ENCODE measurements around the gene DCLRE1A.
"Not testable (repeated sequence)": the region's sequence is repeated elsewhere in the genome, so short reads cannot be mapped to it uniquely, and the experiment has no call there.

DCLRE1A gene

DNA sequence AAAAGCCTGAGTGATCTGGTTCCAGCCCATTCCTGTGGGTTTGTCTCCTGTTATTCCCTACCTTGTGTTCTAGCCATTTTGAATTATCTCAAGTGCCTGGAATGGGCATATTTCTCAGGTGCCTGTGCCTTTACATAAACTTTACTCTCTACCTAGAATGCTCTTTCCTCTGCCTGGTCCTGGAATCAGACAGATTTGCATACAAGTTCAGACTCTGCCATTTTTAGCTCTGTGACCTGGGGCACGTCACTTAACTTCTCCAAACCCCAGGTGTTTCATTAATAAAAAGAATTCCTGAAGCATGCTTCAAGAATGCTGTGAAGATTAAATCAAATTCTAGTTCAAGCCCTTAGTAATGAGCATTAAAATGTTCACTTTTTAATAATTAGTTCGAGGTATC, 7.8 kb downstream of the DCLRE1A start:
- TF ChIP-seq, protein P1, sequence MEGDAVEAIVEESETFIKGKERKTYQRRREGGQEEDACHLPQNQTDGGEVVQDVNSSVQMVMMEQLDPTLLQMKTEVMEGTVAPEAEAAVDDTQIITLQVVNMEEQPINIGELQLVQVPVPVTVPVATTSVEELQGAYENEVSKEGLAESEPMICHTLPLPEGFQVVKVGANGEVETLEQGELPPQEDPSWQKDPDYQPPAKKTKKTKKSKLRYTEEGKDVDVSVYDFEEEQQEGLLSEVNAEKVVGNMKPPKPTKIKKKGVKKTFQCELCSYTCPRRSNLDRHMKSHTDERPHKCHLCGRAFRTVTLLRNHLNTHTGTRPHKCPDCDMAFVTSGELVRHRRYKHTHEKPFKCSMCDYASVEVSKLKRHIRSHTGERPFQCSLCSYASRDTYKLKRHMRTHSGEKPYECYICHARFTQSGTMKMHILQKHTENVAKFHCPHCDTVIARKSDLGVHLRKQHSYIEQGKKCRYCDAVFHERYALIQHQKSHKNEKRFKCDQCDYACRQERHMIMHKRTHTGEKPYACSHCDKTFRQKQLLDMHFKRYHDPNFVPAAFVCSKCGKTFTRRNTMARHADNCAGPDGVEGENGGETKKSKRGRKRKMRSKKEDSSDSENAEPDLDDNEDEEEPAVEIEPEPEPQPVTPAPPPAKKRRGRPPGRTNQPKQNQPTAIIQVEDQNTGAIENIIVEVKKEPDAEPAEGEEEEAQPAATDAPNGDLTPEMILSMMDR (IDR thresholded peaks at IDR 0.05; ENCODE audit: low read depth, low read length), result no peak

DNA sequence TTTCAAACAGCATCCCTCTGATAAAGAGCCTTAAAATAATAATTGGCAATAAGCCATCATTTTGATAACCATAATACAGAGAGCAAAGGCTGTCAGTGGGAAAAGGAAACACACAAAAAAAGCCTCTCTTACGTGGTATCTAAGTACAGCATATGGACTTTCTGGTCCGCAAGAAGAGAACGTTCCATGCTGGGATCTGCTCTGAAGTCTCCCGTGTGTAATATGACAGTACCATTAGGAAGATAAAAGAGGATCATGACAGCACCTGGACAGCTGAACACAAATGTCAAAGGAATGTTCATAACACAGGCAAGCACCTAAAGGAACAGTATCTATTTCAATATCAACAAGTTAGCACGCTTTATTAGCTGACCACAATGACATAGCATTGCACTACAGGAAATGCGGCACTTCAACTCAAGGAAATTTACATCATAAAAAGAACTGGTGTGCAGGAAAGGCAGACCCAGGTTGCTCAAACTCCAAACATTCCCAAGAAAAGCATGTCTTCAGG, 9.9 kb downstream of the DCLRE1A start:
- no peak for DNase-seq (ENCODE audit: extremely low read depth, low read depth)
- TF ChIP-seq, protein P1 (IDR thresholded peaks at IDR 0.05; ENCODE audit: low read depth, low read length), result no peak

More for the DNA sequence above, 7.8 kb downstream of the DCLRE1A start:
- DNase-seq (ENCODE audit: extremely low read depth, low read depth), result no peak

DNA sequence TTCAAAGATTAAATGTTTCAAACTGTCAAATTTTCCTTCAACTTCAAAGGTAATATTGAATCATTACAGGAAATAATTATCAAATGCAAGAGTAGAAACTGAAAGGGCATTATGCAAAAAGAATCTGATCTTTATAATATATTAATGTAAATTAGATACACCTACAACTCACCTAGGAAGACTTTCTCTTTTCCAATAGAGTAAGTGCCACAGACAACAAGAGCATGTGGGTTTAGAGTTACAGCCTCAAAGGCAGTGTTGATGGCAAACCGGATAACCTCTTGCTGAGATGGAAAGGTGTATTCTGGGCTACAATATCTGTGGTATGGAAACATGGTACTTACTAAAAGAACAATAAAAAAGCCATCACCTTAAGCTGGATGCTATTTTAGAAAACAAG, 11.7 kb downstream of the DCLRE1A start:
- TF ChIP-seq, protein P1 (IDR thresholded peaks at IDR 0.05; ENCODE audit: low read depth, low read length), result no peak
- DNase-seq (ENCODE audit: extremely low read depth, low read depth), result no peak

DNA sequence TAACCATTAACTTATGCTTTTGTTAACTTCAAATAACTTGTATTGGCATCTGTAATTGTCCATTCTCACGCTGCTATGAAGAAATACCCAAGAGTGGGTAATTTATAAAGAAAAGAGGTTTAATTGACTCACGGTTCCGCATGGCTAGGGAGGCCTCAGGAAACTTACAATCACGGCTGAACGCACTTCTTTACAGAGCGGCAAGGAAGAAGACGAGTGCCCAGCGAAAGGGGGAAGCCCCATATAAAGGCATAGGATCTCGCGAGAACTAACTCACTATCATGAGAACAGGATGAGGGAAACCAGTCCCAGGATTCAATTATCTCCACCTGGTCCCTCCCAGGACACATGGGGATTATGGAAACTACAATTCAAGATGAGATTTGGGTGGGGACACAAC, 25.3 kb downstream of the DCLRE1A start:
- DNase-seq (ENCODE audit: extremely low read depth, low read depth), result not testable (repeated sequence)

DNA sequence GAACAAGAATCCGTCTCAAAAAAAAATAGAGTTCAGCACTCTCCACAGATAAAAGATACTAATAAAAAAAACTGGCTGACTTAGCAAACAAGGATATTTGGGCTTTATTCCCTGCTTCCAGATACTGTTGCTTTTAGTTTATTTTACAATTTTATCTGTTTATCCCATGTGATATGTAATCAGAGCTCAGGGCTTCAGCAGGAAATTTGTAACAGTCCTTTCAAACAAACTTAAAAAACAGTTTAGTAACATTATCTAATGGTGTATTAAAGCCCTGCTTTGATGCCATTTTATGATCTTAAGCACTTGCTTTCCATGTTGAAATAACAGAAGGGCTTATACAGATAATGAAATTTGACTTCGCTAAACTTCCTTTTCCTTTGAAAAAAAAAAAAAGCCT, 28.1 kb downstream of the DCLRE1A start:
- TF ChIP-seq, protein P1 (IDR thresholded peaks at IDR 0.05; ENCODE audit: low read depth, low read length), result no peak
- no peak for DNase-seq (ENCODE audit: extremely low read depth, low read depth)

DNA sequence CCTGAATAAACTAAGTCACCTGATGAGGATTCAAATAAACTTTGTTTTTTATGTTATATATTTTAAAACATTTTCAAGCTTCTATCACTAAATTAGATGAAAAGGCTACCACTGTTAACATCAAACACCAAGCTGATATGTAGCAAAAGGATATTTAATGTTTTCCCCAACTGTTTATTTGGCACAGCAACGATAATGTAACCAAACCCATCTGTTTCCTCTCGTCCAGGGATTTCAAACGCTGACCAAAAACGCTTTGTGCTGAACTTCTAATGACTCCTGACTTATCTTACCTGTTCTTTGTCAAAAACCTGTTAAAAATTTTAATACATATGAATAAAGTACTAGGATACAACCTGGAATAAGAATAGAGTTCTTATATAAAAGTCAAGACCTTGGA, 30.5 kb downstream of the DCLRE1A start:
- TF ChIP-seq, protein P1 (IDR thresholded peaks at IDR 0.05; ENCODE audit: low read depth, low read length), result no peak
- DNase-seq (ENCODE audit: extremely low read depth, low read depth), result no peak

DNA sequence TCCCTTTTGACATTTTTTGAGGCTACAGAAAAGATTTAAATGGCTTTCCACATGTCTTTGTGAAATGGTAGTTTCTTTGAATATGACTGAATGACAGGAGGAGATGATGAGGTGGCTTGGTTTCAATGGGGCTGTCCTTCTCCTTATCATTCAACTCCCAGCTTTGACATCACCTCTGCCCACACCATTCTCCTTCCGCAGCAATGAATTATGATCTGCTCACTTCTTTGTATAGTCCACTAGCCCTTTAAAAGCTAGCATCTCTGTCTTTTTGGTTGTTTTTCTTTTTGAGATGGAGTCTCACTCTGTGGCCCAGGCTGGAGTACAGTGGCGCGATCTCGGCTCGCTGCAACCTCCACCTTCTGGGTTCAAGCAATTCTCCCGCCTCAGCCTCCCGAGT, 31.7 kb downstream of the DCLRE1A start:
- TF ChIP-seq, protein P1 (IDR thresholded peaks at IDR 0.05; ENCODE audit: low read depth, low read length), result no peak
- DNase-seq (ENCODE audit: extremely low read depth, low read depth), result no peak

DNA sequence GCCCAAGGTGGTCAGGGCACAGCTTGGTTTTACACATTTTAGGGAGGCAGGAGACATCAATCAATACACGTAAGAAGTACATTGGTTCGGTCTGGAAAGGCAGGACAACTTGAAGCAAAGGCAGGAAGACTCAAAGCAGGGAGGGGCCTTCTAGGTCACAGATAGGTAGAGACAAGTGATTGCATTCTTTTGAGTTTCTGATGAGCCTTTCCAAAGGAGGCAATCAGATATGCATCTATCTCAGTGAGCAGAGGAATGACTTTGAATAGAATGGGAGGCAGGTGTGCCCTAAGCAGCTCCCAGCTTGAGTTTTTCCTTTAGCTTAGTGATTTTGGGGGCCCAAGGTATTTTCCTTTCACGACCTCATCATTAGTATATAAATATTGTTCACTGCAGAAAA, 32.6 kb downstream of the DCLRE1A start:
- DNase-seq (ENCODE audit: extremely low read depth, low read depth), result not testable (repeated sequence)

Data from AG09319 (cell line).